ENCODE results near the gene CCSAP. TPM values are rescaled to one million over a fixed set of nuclear protein-coding genes. Genes with fewer than 3 reads are reported as not detected.

CCSAP gene
- total RNA-seq, 1 experiment from 2014 or later = 7.9 TPM

GRCh38 chr1:229370601-229371021 lies 27.8 kb upstream of the CCSAP start:
- in situ Hi-C loops (cut with HindIII; ENCODE audit: low sequenced_read_pairs) = no loop called here
- DNase-seq (ENCODE audit: low spot score) = peak; percentile 60

- in situ Hi-C loops (cut with HindIII; ENCODE audit: low sequenced_read_pairs) = no loop called here
- DNase-seq (ENCODE audit: low spot score) = no peak
Measured at GRCh38 chr1:229368347-229368746, 25.5 kb upstream of the CCSAP start.

- in situ Hi-C loops (cut with HindIII; ENCODE audit: low sequenced_read_pairs) = no loop called here
- DNase-seq (ENCODE audit: low spot score) = no peak
Measured at GRCh38 chr1:229365569-229365968, 22.7 kb upstream of the CCSAP start.

DNA sequence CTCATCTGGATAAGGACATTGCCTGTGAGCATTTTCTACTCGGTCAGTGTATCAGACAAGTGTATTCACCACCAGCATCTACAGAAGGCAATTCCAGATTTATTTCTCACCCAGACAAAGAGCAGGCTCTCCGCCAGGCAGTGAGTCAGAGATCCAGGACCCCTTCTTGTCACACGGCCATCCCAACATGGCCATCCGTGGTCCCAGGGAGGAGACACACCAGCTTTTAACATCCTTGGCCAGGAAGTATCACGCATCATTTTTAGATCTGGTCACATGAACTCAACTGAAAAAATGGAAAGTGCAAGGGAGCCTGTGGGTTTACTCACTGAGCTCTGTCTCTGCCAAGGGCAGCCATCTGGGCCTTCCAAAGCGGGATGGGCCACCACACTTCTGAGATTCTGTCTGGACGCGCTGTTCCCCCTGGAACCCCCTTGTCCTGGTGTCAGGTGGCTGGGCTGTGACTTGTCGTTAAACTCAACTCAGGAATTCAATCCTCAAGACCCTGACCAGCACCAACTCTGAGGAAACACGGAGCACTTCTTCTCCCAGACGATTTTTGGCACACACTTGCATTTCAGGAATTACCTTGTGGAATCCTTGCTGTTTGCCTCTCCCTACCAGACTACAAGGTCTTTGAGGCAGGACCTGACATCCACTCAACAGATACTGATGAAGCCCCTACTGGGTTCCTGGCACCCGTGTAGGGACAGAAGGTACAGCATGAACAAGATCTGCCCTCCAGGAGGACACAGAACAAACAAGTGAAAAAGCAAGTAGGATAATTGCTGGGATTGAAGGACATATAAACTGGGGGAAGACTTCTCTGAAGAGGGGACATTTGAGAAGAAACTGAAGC lies 21.6 kb upstream of the CCSAP start:
- DNase-seq (ENCODE audit: low spot score) = peak; percentile 91
- in situ Hi-C loops (cut with HindIII; ENCODE audit: low sequenced_read_pairs) = no loop called here

- peak; percentile 94 for DNase-seq (ENCODE audit: low spot score)
- in situ Hi-C loops (cut with HindIII; ENCODE audit: low sequenced_read_pairs) = no loop called here
Measured at GRCh38 chr1:229363723-229364122, 20.9 kb upstream of the CCSAP start.

GRCh38 chr1:229360420-229360819 lies 17.6 kb upstream of the CCSAP start:
- DNase-seq (ENCODE audit: low spot score) = no peak
- in situ Hi-C loops (cut with HindIII; ENCODE audit: low sequenced_read_pairs) = no loop called here

GRCh38 chr1:229355661-229356060 lies 12.8 kb upstream of the CCSAP start:
- in situ Hi-C loops (cut with HindIII; ENCODE audit: low sequenced_read_pairs) = no loop called here
- no peak for DNase-seq (ENCODE audit: low spot score)

- in situ Hi-C loops (cut with HindIII; ENCODE audit: low sequenced_read_pairs) = no loop called here
- DNase-seq (ENCODE audit: low spot score) = no peak
Measured at GRCh38 chr1:229354226-229354625, 11.4 kb upstream of the CCSAP start.

DNA sequence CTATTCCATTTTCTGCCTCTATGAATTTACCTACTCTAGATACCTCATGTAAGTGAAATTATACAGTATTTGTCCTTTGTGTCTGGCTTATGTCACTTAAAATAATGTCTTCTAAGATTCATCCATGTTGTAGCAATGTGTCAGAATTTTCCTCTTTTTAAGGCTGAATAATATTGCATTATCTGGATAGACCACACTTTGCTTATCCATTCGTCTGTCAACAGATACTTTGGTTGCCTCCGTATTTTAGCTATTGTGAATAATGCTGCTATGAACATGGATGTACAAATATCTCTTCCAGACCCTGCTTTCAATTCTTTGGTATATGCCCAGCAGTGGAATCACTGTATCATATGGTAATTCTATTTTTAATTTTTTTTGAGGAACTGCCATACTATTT lies 10.1 kb upstream of the CCSAP start:
- DNase-seq (ENCODE audit: low spot score) = no peak
- in situ Hi-C loops (cut with HindIII; ENCODE audit: low sequenced_read_pairs) = no loop called here

DNA sequence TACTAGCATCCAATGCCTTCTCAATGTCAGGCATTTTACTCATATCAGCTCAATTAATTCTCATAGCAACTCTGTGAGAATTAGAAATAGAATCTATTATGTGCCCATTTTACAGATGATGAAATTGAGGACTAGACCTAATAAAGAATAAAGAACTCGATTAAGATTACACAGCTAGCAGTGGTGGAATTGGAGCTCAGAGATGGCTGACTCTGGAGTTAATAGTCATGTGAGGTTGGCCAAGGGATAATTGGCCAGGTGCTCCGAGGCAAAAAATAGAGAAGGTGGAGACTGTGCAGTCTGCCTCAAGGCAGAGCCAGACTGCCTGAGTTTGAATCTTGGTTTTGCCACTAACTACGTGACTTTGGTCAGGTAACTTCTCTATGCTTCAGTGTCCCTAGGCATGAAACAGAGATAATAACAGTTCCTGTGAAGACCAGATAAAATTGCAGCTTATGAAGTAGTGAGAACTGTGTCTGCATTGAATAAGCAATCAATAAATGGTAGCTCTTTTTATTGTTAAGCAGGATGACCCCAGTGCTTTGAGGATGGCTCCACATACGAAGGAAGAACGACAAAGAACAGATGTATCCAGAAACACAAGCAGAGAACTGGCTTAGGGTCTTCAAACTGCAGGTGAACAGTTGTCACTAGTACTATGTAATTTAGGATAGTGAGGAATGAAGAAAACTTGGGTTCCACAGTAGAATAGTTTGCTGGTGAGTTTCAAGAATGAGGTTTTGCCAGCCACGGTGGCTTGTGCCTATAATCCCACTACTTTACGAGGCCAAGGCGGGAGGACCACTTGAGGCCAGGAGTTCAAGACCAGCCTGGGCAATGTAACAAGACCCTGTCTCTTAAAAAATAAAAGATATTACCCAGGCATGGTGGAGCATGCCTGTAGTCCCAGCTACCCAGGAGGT lies 6.9 kb upstream of the CCSAP start:
- in situ Hi-C loops (cut with HindIII; ENCODE audit: low sequenced_read_pairs) = no loop called here
- no peak for DNase-seq (ENCODE audit: low spot score)

- in situ Hi-C loops (cut with HindIII; ENCODE audit: low sequenced_read_pairs) = no loop called here
- no peak for DNase-seq (ENCODE audit: low spot score)
Measured at GRCh38 chr1:229347528-229347927, 4.7 kb upstream of the CCSAP start.

DNA sequence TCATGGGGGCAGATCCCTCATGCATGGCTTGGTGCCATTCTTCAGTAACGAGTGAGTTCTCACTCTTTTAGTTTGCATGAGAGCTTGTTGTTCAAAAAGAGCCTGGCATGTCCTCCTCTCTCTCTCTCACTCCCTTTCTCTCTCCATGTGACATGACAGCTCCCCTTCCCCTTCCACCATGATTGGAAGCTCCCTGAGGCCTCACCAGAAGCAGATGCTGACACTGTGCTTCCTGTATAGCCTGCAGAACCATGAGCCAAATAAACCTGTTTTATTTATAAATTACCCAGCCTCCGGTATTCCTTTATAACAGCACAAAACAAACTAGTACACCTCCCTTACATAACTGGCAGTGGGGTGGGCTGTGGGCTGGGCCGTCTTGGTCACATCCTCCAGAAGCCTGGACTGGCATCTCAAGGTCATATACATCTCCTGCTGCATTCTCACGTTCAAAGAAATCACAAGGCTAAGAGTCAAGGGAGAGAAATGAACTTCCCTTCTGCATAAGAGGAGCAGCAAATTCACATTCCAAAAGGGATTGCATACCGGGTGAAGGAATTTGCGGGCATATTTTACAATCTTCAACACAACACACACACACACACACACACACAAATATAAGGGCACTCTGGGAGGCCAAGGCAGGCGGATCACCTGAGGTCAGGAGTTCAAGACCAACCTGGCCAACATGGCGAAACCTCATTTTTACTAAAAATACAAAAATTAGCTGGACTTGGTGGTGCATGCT lies 2.3 kb upstream of the CCSAP start:
- in situ Hi-C loops (cut with HindIII; ENCODE audit: low sequenced_read_pairs) = no loop called here

GRCh38 chr1:229344139-229344538 lies 1.3 kb upstream of the CCSAP start:
- in situ Hi-C loops (cut with HindIII; ENCODE audit: low sequenced_read_pairs) = no loop called here
- DNase-seq (ENCODE audit: low spot score) = no peak

More for the DNA sequence above, 2.3 kb upstream of the CCSAP start:
- no peak for DNase-seq (ENCODE audit: low spot score)

GRCh38 chr1:229341774-229342655 lies 832 bp downstream of the CCSAP start:
- in situ Hi-C loops (cut with HindIII; ENCODE audit: low sequenced_read_pairs) = no loop called here
- peak; percentile 87 for DNase-seq (ENCODE audit: low spot score)

DNA sequence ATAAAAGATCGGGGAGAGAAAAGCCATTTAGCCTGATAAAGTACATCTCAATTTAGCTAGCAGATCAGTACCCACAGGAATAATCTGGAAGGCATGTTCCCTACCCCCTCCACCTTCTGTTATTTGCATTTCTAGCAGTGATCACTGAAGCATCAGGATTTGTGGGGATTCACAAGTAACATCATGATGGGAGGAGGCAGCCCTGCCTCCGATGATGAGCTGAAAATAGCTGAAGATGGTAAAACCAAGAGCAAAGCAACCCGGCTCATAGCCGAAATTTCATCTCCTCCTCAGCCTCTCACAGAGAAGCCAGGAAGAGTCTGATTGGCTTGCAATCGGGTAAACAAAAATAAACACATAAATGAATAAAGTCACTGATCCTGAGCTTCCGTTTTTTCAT lies 2.4 kb downstream of the CCSAP start:
- peak; percentile 86 for DNase-seq (ENCODE audit: low spot score)
- in situ Hi-C loops (cut with HindIII; ENCODE audit: low sequenced_read_pairs) = no loop called here

- in situ Hi-C loops (cut with HindIII; ENCODE audit: low sequenced_read_pairs) = no loop called here
- peak; percentile 43 for DNase-seq (ENCODE audit: low spot score)
Measured at GRCh38 chr1:229339520-229339919, 3.3 kb downstream of the CCSAP start.

GRCh38 chr1:229339086-229339485 lies 3.8 kb downstream of the CCSAP start:
- in situ Hi-C loops (cut with HindIII; ENCODE audit: low sequenced_read_pairs) = no loop called here
- peak; percentile 30 for DNase-seq (ENCODE audit: low spot score)

- in situ Hi-C loops (cut with HindIII; ENCODE audit: low sequenced_read_pairs) = no loop called here
- peak; percentile 32 for DNase-seq (ENCODE audit: low spot score)
Measured at GRCh38 chr1:229336345-229336744, 6.5 kb downstream of the CCSAP start.

DNA sequence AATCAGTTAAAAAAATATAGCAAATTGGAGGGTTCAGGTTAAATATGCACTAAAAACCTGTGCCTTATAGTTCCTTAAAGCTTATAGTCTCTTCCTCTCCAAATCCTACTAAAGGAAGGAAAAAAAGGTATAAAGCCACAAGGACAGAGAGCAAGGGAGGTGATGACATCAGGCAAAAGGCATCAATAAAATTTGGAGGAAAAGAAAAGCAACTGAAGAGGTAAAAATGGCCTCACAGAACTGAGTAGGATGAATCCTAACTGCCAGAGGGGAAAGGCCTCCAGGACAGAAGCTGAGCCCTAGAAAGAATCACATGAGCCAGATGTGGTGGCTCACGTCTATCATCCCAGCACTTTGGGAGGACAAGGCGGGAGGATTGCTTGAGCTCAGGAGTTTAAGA lies 8.1 kb downstream of the CCSAP start:
- no peak for DNase-seq (ENCODE audit: low spot score)
- in situ Hi-C loops (cut with HindIII; ENCODE audit: low sequenced_read_pairs) = no loop called here
